A549 (cell line): ENCODE results near the gene DSC2. TPM values are rescaled to one million over a fixed set of nuclear protein-coding genes. Genes with fewer than 3 reads are reported as not detected.

Source experiments
- ATAC-seq, 2 experiments: fragments of 200-7000 bp in 1 of 2; fragments of >200 bp in 1 of 2; cut with Nextera tagmentation in 1 of 2; cut with Tn5 transposase in 1 of 2; 3 replicates each; pipeline versions ENCODE4 v1.8.0 to v1.9.1; 2018 to 2020; ENCODE audit warnings: mild to moderate bottlenecking in 1 of 2, moderate library complexity in 1 of 2
- CTCF ChIA-PET: fragments of 300-600 bp; sonication (Branson Sonifier 250); formaldehyde crosslinking; extraction: SDS; loops from one replicate; lab custom pipeline; 2021; ENCODE audit warnings: antibody characterized with exemption, inconsistent platforms; lab: Yijun Ruan, JAX
- POLR2A ChIA-PET: fragments of 350-600 bp; formaldehyde crosslinking; extraction: SDS; loops from one replicate; lab custom pipeline; 2021; ENCODE audit warnings: antibody characterized with exemption, inconsistent platforms; lab: Yijun Ruan, JAX
- DNase-seq, 2 experiments: peaks; one replicate each; pipeline versions ENCODE4 v3.0.0 to v3.0.0-alpha.2; 2011 to 2016; ENCODE audit warnings: low read depth in 1 of 2, low spot score in 1 of 2
- FAIRE-seq: peaks from 2 replicates; lab custom pipeline; 2011; peaks lifted over from hg19 to GRCh38; lab: Jason Lieb, UNC
- H3K27ac ChIP-seq, 2 experiments: fragments of >200 bp; sonication (Bioruptor Twin); formaldehyde crosslinking; 3 replicates each; pipeline ENCODE4 v1.5.1; 2016 to 2017
- H3K4me1 ChIP-seq: fragments of >200 bp; sonication (Bioruptor Twin); formaldehyde crosslinking; 3 replicates; pipeline ENCODE4 v1.6.1; 2016
- H3K4me2 ChIP-seq: fragments of >200 bp; sonication (Bioruptor Twin); formaldehyde crosslinking; 3 replicates; pipeline ENCODE4 v1.6.1; 2016
- H3K4me3 ChIP-seq: fragments of >200 bp; sonication (Bioruptor Twin); formaldehyde crosslinking; 3 replicates; pipeline ENCODE4 v1.5.1; 2016
- H3K9me3 ChIP-seq: fragments of >200 bp; sonication (Bioruptor Twin); formaldehyde crosslinking; 3 replicates; pipeline ENCODE4 v1.6.1; 2016
- CBX8 ChIP-seq: fragments of 200-600 bp; sonication (generic); IDR thresholded peaks from 2 replicates; pipeline ENCODE4 v1.6.1; 2016
- CHD4 ChIP-seq: fragments of 200-600 bp; sonication (generic); IDR thresholded peaks from 2 replicates; pipeline ENCODE4 v1.6.1; 2016; ENCODE audit warnings: antibody characterized with exemption, mild to moderate bottlenecking, borderline replicate concordance
- EHF ChIP-seq: fragments of 250-450 bp; sonication (Bioruptor Pico); IDR thresholded peaks from 2 replicates; pipeline ENCODE4 v1.5.0; 2020; ENCODE audit warnings: mild to moderate bottlenecking
- EP300 ChIP-seq, 2 experiments: fragments of >200 bp; sonication (Bioruptor Twin); formaldehyde crosslinking; IDR thresholded peaks; 2 replicates in 1 of 2; 3 replicates in 1 of 2; pipeline ENCODE4 v1.6.1; 2016 to 2017
- FOSB ChIP-seq: fragments of 250-450 bp; sonication (Bioruptor Pico); IDR thresholded peaks from 2 replicates; pipeline ENCODE4 v1.5.0; 2020; ENCODE audit warnings: mild to moderate bottlenecking, moderate library complexity
- FOSL2 ChIP-seq, 2 experiments: fragments of 450-650 bp in 1 of 2; fragments of >200 bp in 1 of 2; sonication (Bioruptor Twin) in 1 of 2; formaldehyde crosslinking; IDR thresholded peaks; 2 replicates each; pipeline versions ENCODE4 v1.5.0 to v1.6.1; 2016 to 2020; ENCODE audit warnings: mild to moderate bottlenecking in 1 of 2, moderate library complexity in 1 of 2
- FOXS1 ChIP-seq: fragments of 250-450 bp; sonication (Bioruptor Pico); IDR thresholded peaks from 2 replicates; pipeline ENCODE4 v1.5.0; 2020; ENCODE audit warnings: mild to moderate bottlenecking, moderate library complexity
- JUN ChIP-seq, 2 experiments: fragments of >200 bp; sonication (Bioruptor Twin); formaldehyde crosslinking; IDR thresholded peaks; 2 replicates in 1 of 2; 3 replicates in 1 of 2; pipeline ENCODE4 v1.6.1; 2016 to 2017
- KDM5A ChIP-seq: fragments of 200-600 bp; sonication (generic); IDR thresholded peaks from 2 replicates; pipeline ENCODE4 v1.6.1; 2016; ENCODE audit warnings: antibody characterized with exemption, mild to moderate bottlenecking
- MYC ChIP-seq: IDR thresholded peaks from 2 replicates; pipeline ENCODE4 v1.6.1; 2012; ENCODE audit warnings: mild to moderate bottlenecking, inconsistent platforms, low read length, improper control_type of control experiment, borderline replicate concordance
- NPAS2 ChIP-seq: fragments of 250-450 bp; sonication (Bioruptor Pico); IDR thresholded peaks from 2 replicates; pipeline ENCODE4 v1.8.0; 2022; ENCODE audit warnings: mild to moderate bottlenecking, moderate library complexity, borderline replicate concordance
- RFX5 ChIP-seq: fragments of 450-650 bp; IDR thresholded peaks from 2 replicates; pipeline ENCODE4 v1.7.1; 2014; ENCODE audit warnings: antibody characterized with exemption, mild to moderate bottlenecking, moderate library complexity
- SMC3 ChIP-seq: fragments of >200 bp; sonication (Bioruptor Twin); formaldehyde crosslinking; IDR thresholded peaks from 3 replicates; pipeline ENCODE4 v1.6.1; 2018; ENCODE audit warnings: inconsistent platforms
- TFCP2L1 ChIP-seq: fragments of 250-450 bp; sonication (Bioruptor Pico); IDR thresholded peaks from 2 replicates; pipeline ENCODE4 v1.5.0; 2021; ENCODE audit warnings: mild to moderate bottlenecking
- WGBS: methylation state at CpG from one replicate; pipeline ENCODE4 v1.1.6; 2017; ENCODE audit errors: missing lambda C conversion rate; 5-methylcytosine and 5-hydroxymethylcytosine counted together
- polyA plus RNA-seq, 4 experiments: library from polyadenylated mRNA; depleted of rRNA in 3 of 4; stranded (reverse); fragments of >200 nt; fragmentation: RNase III in 1 of 4; extraction: RNeasy Plus Mini Kit Qiagen cat#74134 plus additional on column Dnase treatment in 1 of 4; gene quantifications; 2 replicates in 3 of 4; 3 replicates in 1 of 4; pipeline ENCODE4 v1.2.3, GENCODE V29; 2011 to 2017
- TF ChIP-seq, protein P1 (sequence below): fragments of >200 bp; sonication (Bioruptor Twin); formaldehyde crosslinking; IDR thresholded peaks from 3 replicates; pipeline ENCODE4 v1.6.1; 2016
- TF ChIP-seq, protein P2 (sequence below): IDR thresholded peaks from 2 replicates; pipeline ENCODE4 v1.6.1; 2012

The DSC2 gene
- polyA plus RNA-seq, 2 of the 4 experiments (the other 2 are of a cell fraction), result 0.63 to 2.0 TPM

DNA sequence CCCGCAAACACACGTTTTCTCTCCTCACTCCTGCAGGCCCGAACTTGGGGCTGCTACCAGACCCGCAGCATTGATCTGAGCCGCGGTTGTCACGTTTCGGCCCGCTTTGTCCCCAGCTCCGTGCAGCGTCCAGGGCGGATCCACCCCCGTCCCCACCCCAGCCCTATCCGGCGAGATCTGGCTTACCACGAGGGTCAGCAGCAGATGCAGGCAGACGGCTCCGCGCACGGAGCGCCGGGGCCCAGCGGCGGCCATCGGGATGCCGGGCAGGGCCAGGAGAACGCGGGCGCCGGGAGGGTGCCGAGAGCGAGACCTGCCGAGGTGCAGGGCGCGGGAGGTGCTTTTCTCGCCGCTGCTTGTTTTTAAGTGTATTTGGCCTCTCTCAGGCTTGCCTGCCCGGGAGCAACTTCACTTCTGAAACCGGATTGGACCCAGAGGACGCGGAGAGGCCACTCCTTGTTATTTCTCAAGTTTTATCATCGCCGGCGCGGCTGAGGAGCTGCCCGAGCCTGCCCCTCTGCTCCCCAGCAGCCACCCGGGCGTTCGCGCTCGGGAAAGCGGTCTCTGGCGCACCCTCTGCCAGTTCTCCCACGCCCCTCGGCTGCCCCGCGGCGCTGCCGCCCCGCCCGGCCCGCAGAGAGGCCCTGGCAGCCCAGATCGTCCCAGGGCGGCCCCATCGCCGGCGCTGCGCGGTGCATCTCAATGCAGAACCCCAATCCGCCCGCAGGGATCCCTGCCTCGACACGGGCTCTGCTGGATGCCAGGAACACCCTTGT lies 59.6 kb downstream of the DSC2 start, which contains the start of gene DSC3:
Gene DSC3 (minus strand): TSS at position 337 of the 776 bp plus-strand sequence. CDS start 82 bp downstream, at position 255.
- POLR2A ChIA-PET, result no interaction called here
- ATAC-seq, result peak; percentile 93 to 94
- DNase-seq, result peak; percentile 39 to 51
- CTCF ChIA-PET, result interaction anchor here (0.8 kb wide), 1 partner anchor 17 kb away, joined by 3 read pairs; no protein-coding TSS in a partner anchor
- peak within 1 kb of the TSS; percentile 77 for H3K4me2 ChIP-seq
- H3K9me3 ChIP-seq, result no peaks in the 10 kb centered on the region
- peak within 1 kb of the TSS; percentile 64 to 79 for H3K27ac ChIP-seq
- peak within 1 kb of the TSS; percentile 45 for H3K4me3 ChIP-seq
- no peak for FAIRE-seq
- 5% methylated on average over 16 of the region's 73 CpGs for WGBS
- TF ChIP-seq FOSB, result no peak
- no peak for TF ChIP-seq EHF (CRISPR knock-in tag)
- no peak for TF ChIP-seq FOSL2 (IDR thresholded peaks at IDR 0.05)
- TF ChIP-seq FOSL2 (CRISPR knock-in tag; IDR thresholded peaks at IDR 0.05), result no peak
- TF ChIP-seq TFCP2L1, result no peak
- no peak for TF ChIP-seq JUN (IDR thresholded peaks at IDR 0.05)
- no peak for TF ChIP-seq NPAS2 (CRISPR knock-in tag)
- no peak for TF ChIP-seq KDM5A
- H3K4me1 ChIP-seq, result no peaks in the 10 kb centered on the region

DNA sequence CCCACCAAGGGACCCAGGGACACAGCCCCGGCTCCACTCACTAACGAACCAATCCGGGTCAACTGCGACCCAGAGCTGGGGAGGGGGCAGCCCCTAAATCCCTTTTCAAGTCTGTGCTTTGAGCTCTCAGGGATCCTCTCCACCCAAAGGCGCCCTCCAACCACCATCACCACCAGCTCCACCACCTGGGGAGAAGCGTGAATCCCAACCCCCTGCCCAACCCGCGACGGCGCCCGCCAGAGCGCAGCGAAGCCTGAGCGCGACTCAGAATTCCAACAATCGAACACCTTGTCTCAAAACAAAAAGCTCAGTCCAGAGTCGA lies 60.2 kb downstream of the DSC2 start:
- no peak for FAIRE-seq
- CTCF ChIA-PET, result interaction anchor here (0.8 to 1.0 kb wide), 2 partner anchors 18 to 42 kb away, joined by 3 read pairs; no protein-coding TSS in a partner anchor
- ATAC-seq, result no peak
- 81% methylated on average over 12 of the region's 17 CpGs for WGBS
- Histone ChIP-seq H3K4me2 (peak overlapping the region; percentile 77), H3K4me3 (peak overlapping the region; percentile 45), H3K9me3 (no peaks in the 10 kb centered on the region), H3K27ac (peak overlapping the region; percentile 64 to 79; a peak in 5 of 6 replicates), H3K4me1 (no peaks in the 10 kb centered on the region)
- no peak for DNase-seq
- POLR2A ChIA-PET, result no interaction called here
- TF ChIP-seq CHD4, result no peak
- no peak for TF ChIP-seq MYC
- TF ChIP-seq RFX5, result no peak
- no peak for TF ChIP-seq FOXS1 (CRISPR knock-in tag)
- TF ChIP-seq, protein P1, sequence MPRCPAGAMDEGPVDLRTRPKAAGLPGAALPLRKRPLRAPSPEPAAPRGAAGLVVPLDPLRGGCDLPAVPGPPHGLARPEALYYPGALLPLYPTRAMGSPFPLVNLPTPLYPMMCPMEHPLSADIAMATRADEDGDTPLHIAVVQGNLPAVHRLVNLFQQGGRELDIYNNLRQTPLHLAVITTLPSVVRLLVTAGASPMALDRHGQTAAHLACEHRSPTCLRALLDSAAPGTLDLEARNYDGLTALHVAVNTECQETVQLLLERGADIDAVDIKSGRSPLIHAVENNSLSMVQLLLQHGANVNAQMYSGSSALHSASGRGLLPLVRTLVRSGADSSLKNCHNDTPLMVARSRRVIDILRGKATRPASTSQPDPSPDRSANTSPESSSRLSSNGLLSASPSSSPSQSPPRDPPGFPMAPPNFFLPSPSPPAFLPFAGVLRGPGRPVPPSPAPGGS, result no peak
- no peak for TF ChIP-seq FOSB
- no peak for TF ChIP-seq JUN (IDR thresholded peaks at IDR 0.05)
- no peak for TF ChIP-seq EP300 (IDR thresholded peaks at IDR 0.05)
- TF ChIP-seq SMC3, result no peak
- no peak for TF ChIP-seq CBX8

DNA sequence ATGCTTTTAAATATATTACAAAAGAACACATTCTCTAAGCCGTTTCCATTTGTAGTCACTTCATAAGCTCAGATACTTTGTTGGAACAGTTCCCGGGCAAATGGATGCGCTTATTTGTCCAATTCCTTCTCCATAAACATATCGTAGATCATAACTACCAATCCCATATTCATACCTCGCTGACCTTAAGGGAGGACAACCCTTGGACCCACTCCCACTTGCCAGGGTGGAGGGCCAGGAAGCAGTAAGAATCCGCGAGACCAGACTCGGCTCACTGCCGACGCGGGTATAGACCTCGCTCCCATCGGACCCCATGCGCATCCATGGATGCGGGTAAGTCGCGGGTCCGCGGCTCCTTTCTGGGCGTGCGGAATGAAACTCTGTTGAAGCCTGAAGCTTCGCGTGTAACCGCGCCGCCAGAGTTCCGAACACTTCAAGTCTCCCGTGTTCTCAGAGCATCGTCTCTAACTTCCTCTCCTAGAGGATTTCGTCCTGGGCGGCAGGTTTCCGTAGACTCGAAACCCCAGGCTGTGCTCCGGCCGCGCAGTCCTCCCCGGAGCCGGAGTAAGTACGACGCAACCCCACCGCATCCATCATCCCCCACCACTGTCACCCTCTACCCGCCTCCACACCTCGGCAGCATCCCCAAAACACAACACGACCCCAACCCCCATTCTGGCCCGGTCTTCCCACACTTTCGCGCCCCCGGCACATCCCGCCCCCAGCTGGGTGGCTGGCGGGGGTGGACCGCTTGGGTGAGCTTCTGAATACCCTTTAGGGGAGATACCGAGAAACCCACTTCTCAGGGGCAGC lies 60.7 kb downstream of the DSC2 start:
- Histone ChIP-seq H3K4me3 (no peak overlapping the region), H3K27ac (no peak overlapping the region), H3K4me1 (no peaks in the 10 kb centered on the region), H3K4me2 (no peak overlapping the region), H3K9me3 (no peaks in the 10 kb centered on the region)
- CTCF ChIA-PET, result interaction anchor here (0.6 to 1.0 kb wide), 3 partner anchors 18 to 155 kb away, joined by 3 read pairs; no protein-coding TSS in a partner anchor
- WGBS, result 94% methylated on average over 44 of the region's 52 CpGs
- TF ChIP-seq, protein P2, sequence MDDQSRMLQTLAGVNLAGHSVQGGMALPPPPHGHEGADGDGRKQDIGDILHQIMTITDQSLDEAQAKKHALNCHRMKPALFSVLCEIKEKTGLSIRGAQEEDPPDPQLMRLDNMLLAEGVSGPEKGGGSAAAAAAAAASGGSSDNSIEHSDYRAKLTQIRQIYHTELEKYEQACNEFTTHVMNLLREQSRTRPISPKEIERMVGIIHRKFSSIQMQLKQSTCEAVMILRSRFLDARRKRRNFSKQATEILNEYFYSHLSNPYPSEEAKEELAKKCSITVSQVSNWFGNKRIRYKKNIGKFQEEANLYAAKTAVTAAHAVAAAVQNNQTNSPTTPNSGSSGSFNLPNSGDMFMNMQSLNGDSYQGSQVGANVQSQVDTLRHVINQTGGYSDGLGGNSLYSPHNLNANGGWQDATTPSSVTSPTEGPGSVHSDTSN, result no peak
- TF ChIP-seq NPAS2 (CRISPR knock-in tag), result no peak
- DNase-seq (no peak), ATAC-seq (no peak), FAIRE-seq (no peak)
- POLR2A ChIA-PET, result no interaction called here
